Measurements from ENCODE around the gene KRTAP5-1.
"Not testable (repeated sequence)": the region's sequence is repeated elsewhere in the genome, so short reads cannot be mapped to it uniquely, and the experiment has no call there.

The KRTAP5-1 gene

DNA sequence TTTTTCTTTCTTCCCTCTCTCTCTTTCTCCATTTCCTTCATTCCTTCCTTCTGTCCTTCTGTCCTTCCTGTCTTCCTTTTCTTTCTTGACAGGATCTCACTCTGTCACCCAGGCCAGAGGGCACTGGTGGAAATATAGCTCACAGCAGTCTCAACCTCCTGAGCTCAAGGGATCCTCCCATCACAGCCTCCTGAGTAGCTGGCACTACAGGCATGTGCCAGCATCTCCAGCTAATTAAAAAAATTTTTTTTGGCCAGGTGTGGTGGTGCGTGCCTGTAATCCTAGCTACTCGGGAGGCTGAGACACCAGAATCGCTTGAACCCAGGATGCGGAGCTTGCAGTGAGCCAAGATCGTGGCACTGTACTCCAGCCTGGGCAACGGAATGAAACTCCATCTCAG, 8.3 kb downstream of the KRTAP5-1 start:
- no peak overlapping the region for H2AFZ ChIP-seq (ENCODE audit: low read depth)
- H3K4me2 ChIP-seq: no peak overlapping the region
- H4K20me1 ChIP-seq (ENCODE audit: insufficient read depth): no peaks in the 10 kb centered on the region
- H3K79me2 ChIP-seq (ENCODE audit: insufficient read depth, low read depth): no peaks in the 10 kb centered on the region
- no peak overlapping the region for H3K4me3 ChIP-seq (IDR thresholded peaks at IDR 0.05; ENCODE audit: insufficient read depth, low read depth, low read length)
- H3K27me3 ChIP-seq (ENCODE audit: insufficient read depth, low read depth): peaks cover 75% of the 10 kb centered on the region
- no peaks in the 10 kb centered on the region for H3K4me1 ChIP-seq (ENCODE audit: low read depth, poor library complexity, severe bottlenecking)
- H3K9ac ChIP-seq: no peak overlapping the region
- TF ChIP-seq, protein P1, sequence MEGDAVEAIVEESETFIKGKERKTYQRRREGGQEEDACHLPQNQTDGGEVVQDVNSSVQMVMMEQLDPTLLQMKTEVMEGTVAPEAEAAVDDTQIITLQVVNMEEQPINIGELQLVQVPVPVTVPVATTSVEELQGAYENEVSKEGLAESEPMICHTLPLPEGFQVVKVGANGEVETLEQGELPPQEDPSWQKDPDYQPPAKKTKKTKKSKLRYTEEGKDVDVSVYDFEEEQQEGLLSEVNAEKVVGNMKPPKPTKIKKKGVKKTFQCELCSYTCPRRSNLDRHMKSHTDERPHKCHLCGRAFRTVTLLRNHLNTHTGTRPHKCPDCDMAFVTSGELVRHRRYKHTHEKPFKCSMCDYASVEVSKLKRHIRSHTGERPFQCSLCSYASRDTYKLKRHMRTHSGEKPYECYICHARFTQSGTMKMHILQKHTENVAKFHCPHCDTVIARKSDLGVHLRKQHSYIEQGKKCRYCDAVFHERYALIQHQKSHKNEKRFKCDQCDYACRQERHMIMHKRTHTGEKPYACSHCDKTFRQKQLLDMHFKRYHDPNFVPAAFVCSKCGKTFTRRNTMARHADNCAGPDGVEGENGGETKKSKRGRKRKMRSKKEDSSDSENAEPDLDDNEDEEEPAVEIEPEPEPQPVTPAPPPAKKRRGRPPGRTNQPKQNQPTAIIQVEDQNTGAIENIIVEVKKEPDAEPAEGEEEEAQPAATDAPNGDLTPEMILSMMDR (conservative IDR thresholded peaks at IDR 0.05; ENCODE audit: low read depth, low read length): no peak
- no peaks in the 10 kb centered on the region for H3K36me3 ChIP-seq (ENCODE audit: insufficient read depth)
- H3K27ac ChIP-seq: no peak overlapping the region

DNA sequence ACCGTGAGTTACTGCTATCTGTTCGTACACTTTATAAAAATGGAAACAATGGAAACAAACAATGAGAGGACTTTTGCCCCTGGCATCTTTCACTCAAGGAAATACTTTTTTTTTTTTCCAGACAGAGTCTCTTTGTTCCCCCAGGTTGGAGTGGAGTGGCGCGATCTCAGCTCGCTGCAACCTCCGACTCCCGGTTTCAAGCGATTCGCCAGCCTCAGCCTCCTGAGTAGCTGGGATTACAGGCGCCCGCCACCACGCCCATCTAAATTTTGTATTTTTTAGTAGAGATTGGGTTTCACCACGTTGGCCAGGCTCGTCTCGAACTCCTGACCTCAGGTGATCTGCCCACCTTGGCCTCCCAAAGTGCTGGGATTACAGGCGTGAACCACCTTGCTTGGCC, 9.3 kb downstream of the KRTAP5-1 start:
- H3K9ac ChIP-seq; H4K20me1 ChIP-seq (ENCODE audit: insufficient read depth); H2AFZ ChIP-seq (ENCODE audit: low read depth); H3K36me3 ChIP-seq (ENCODE audit: insufficient read depth); H3K4me1 ChIP-seq (ENCODE audit: low read depth, poor library complexity, severe bottlenecking); H3K4me2 ChIP-seq; H3K79me2 ChIP-seq (ENCODE audit: insufficient read depth, low read depth); H3K27ac ChIP-seq; H3K4me3 ChIP-seq (IDR thresholded peaks at IDR 0.05; ENCODE audit: insufficient read depth, low read depth, low read length): not testable (repeated sequence)
- peaks cover 74% of the 10 kb centered on the region for H3K27me3 ChIP-seq (ENCODE audit: insufficient read depth, low read depth)

DNA sequence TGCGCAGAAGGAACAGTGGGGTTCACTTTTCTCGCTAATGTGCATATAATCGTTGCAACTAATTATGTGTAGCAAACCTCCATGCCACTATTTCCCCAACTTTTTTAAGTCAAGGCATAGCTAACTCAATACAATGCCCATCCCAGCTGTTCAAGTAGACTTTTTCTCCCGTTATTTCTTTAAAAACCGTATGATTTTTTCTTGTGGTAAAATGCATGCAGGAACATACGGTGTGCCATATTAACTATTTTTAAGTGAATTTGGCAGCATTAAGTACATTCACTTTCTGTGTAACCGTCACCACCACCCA, 10.2 kb downstream of the KRTAP5-1 start:
- H3K79me2 ChIP-seq (ENCODE audit: insufficient read depth, low read depth): no peaks in the 10 kb centered on the region
- no peak overlapping the region for H3K4me3 ChIP-seq (IDR thresholded peaks at IDR 0.05; ENCODE audit: insufficient read depth, low read depth, low read length)
- no peak overlapping the region for H2AFZ ChIP-seq (ENCODE audit: low read depth)
- no peaks in the 10 kb centered on the region for H3K36me3 ChIP-seq (ENCODE audit: insufficient read depth)
- no peak overlapping the region for H3K9ac ChIP-seq
- H3K4me2 ChIP-seq: no peak overlapping the region
- peaks cover 73% of the 10 kb centered on the region for H3K27me3 ChIP-seq (ENCODE audit: insufficient read depth, low read depth)
- H4K20me1 ChIP-seq (ENCODE audit: insufficient read depth): no peaks in the 10 kb centered on the region
- H3K4me1 ChIP-seq (ENCODE audit: low read depth, poor library complexity, severe bottlenecking): no peaks in the 10 kb centered on the region
- TF ChIP-seq, protein P1 (conservative IDR thresholded peaks at IDR 0.05; ENCODE audit: low read depth, low read length): no peak; the same call in 1 of the 2 replicates
- H3K27ac ChIP-seq: no peak overlapping the region

DNA sequence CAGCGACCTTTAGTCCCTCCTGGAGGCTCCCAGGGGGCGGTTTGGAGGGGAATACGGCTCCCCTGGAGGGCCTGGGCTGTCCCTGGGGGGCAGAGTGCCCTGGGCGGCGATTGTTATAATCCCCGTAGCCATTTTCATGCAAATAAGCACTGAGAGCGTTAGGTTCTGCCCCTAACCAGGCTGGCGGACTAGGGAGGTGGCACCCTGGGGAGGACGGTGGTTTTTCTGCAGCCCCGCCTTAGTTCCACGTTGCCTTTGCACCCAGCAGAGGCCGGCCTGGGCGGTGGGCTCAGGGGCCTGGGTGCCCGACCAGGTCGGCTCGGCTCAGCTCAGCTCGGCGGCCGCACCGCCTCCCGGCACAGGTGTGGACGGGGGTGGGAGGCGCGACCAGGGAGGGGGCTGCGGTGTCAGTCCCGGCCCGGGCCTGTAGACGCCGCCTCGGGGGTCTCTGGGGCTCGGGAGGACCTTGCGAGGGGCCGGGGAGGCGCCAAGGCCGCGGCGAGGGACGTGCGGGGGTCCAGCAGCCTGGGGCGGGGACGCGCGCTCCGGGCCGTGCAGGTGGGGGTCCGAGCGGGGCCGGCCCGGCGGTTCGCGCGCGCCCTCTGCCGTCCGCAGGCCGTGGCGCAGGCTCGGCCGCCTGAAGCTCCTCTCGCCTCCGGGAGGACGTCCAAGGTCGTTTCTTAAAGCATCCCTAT, 10.7 kb downstream of the KRTAP5-1 start:
- Histone ChIP-seq H3K4me3 (IDR thresholded peaks at IDR 0.05; ENCODE audit: insufficient read depth, low read depth, low read length) (no peak overlapping the region), H3K9ac (no peak overlapping the region), H4K20me1 (ENCODE audit: insufficient read depth) (no peaks in the 10 kb centered on the region), H3K4me2 (peak overlapping the region; percentile 74), H3K36me3 (ENCODE audit: insufficient read depth) (no peaks in the 10 kb centered on the region), H3K27me3 (ENCODE audit: insufficient read depth, low read depth) (peaks cover 68% of the 10 kb centered on the region), H2AFZ (ENCODE audit: low read depth) (peak overlapping the region; percentile 73), H3K79me2 (ENCODE audit: insufficient read depth, low read depth) (no peaks in the 10 kb centered on the region), H3K27ac (no peak overlapping the region), H3K4me1 (ENCODE audit: low read depth, poor library complexity, severe bottlenecking) (no peaks in the 10 kb centered on the region)
- TF ChIP-seq, protein P1 (conservative IDR thresholded peaks at IDR 0.05; ENCODE audit: low read depth, low read length): peak; percentile 56; the same call in 1 of the 2 replicates

DNA sequence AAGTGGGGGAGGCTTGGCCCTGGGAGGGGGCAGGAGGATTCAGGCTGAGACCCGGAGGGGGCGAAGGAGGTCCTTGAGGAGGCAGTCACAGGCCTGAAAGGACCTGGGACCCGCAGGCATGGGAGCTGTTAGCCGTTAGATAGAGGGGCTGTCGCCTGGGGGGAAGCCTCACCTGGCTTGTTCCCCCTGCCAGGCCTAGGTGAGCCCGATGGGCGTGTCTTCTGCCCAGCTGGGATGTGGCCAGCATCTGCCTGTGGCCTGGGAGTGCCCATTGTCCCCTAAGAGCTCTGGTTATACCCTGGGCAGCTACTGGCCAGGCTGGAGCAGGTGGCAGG, 11.2 kb downstream of the KRTAP5-1 start:
- Histone ChIP-seq H3K4me2 (peak overlapping the region; percentile 74), H4K20me1 (ENCODE audit: insufficient read depth) (no peaks in the 10 kb centered on the region), H3K4me1 (ENCODE audit: low read depth, poor library complexity, severe bottlenecking) (no peaks in the 10 kb centered on the region), H3K9ac (no peak overlapping the region), H3K27ac (no peak overlapping the region), H3K4me3 (IDR thresholded peaks at IDR 0.05; ENCODE audit: insufficient read depth, low read depth, low read length) (no peak overlapping the region), H3K36me3 (ENCODE audit: insufficient read depth) (no peaks in the 10 kb centered on the region), H3K27me3 (ENCODE audit: insufficient read depth, low read depth) (peaks cover 62% of the 10 kb centered on the region), H2AFZ (ENCODE audit: low read depth) (peak overlapping the region; percentile 73), H3K79me2 (ENCODE audit: insufficient read depth, low read depth) (no peaks in the 10 kb centered on the region)
- TF ChIP-seq, protein P1 (conservative IDR thresholded peaks at IDR 0.05; ENCODE audit: low read depth, low read length): no peak
